Suprapubic skin (tissue), 4 donors: ENCODE measurements around the gene PHOSPHO1. TPM values are rescaled to one million over a fixed set of nuclear protein-coding genes. Genes with fewer than 3 reads are reported as not detected.
A peak's percentile ranks its signal among the peaks of the same experiment; 100 is the strongest.
"Not testable (repeated sequence)": the region's sequence is repeated elsewhere in the genome, so short reads cannot be mapped to it uniquely, and the experiment has no call there.

ENCODE experiments used
- DNase-seq, 2 donors: peaks; one replicate each; pipeline ENCODE4 v3.0.0-alpha.2; 2019; ENCODE audit warnings: low spot score in 2 of 2
- H3K27ac ChIP-seq: fragments of 200-600 bp; sonication (generic); one replicate; pipeline ENCODE4 v1.5.1; 2019
- H3K27me3 ChIP-seq: fragments of 200-600 bp; sonication (generic); one replicate; pipeline ENCODE4 v1.5.1; 2019
- H3K36me3 ChIP-seq: fragments of 200-600 bp; sonication (generic); one replicate; pipeline ENCODE4 v1.5.1; 2019
- H3K4me1 ChIP-seq: fragments of 200-600 bp; sonication (generic); one replicate; pipeline ENCODE4 v1.5.1; 2019
- H3K4me3 ChIP-seq: fragments of 200-600 bp; sonication (generic); one replicate; pipeline ENCODE4 v1.5.1; 2019; ENCODE audit warnings: mild to moderate bottlenecking
- H3K9me3 ChIP-seq: fragments of 200-600 bp; sonication (generic); one replicate; pipeline ENCODE4 v1.5.1; 2019
- EP300 ChIP-seq: sonication (generic); formaldehyde crosslinking; IDR thresholded peaks from one replicate; pipeline ENCODE4 v1.6.1; 2017; ENCODE audit warnings: antibody characterized with exemption
- POLR2A ChIP-seq, 2 donors: fragments of 450-650 bp; IDR thresholded peaks; one replicate each; pipeline ENCODE4 v1.6.1; 2017; ENCODE audit warnings: antibody characterized with exemption in 2 of 2, mild to moderate bottlenecking in 2 of 2, moderate library complexity in 2 of 2
- POLR2AphosphoS5 ChIP-seq, 3 donors: sonication (generic); formaldehyde crosslinking; IDR thresholded peaks; one replicate each; pipeline ENCODE4 v1.6.1; 2017; ENCODE audit warnings: antibody characterized with exemption in 3 of 3
- WGBS: methylation state at CpG from one replicate; pipeline ENCODE4 v1.1.5; 2018; 5-methylcytosine and 5-hydroxymethylcytosine counted together
- total RNA-seq, 4 donors: library from RNA; depleted of rRNA; stranded (reverse); fragments of >200 nt; gene quantifications; one replicate each; pipeline ENCODE4 v1.1.0, GENCODE V29; 2016
- TF ChIP-seq, protein P1 (sequence below), 2 donors: fragments of 200-600 bp in 1 of 2; fragments of 450-650 bp in 1 of 2; sonication (generic) in 1 of 2; IDR thresholded peaks; one replicate each; pipeline ENCODE4 v1.5.1; 2016 to 2019; ENCODE audit warnings: antibody characterized with exemption in 2 of 2, mild to moderate bottlenecking in 1 of 2, moderate library complexity in 1 of 2

Gene PHOSPHO1
- total RNA-seq, 4 donors from 2014 or later = 0.70 to 0.79 TPM; not detected in 2

DNA sequence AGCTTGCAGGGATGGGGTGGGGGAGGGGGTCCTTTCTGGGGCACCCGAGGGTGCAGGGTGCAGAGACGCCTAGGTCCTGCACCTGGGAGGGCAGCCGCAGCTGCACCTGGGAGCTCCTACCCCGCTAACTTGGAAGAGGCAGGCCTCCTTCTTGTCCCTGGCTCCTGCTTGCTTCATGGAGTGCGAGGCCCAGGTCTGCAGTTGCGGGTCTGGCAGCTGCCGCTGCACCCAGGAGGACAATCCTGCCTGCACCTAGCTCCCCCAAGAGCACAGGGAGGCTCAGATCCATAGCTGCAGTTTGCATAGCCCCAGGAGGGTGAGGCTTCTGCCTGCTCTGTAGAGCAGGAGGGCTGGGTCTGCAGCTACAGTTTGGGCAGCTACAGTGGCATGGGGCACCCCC is 46.8 kb downstream of the PHOSPHO1 start:
- WGBS = 88% methylated on average over 3 of the region's 7 CpGs

DNA sequence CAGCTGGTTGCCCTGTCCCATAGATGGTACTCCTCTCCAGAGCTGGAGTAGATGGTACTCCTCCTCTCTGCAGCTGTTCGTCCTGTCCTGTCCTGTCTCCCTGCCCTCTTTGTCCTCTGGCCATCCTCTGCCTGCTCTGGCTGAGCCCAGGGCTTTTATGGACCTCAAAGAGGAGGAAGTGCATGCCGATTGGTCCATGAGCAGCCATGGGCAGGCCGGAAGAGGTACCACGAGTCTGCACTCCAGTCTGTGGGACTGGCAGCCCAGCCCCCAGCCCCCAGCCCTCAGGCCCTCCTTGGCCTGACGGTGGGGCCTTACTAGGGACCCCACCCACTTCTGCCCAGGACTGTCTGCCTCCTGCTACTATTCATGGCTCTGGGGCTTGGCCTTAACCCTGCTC is 47.2 kb downstream of the PHOSPHO1 start:
- no peak overlapping the region for H3K27ac ChIP-seq
- WGBS = 91% methylated on average over 4 of the region's 5 CpGs
- no peak overlapping the region for H3K4me3 ChIP-seq
- H3K36me3 ChIP-seq = no peaks in the 10 kb centered on the region
- peaks cover 5% of the 10 kb centered on the region for H3K27me3 ChIP-seq
- DNase-seq = no peak
- no peak for TF ChIP-seq EP300
- no peak for TF ChIP-seq POLR2A (IDR thresholded peaks at IDR 0.05)
- TF ChIP-seq, protein P1, sequence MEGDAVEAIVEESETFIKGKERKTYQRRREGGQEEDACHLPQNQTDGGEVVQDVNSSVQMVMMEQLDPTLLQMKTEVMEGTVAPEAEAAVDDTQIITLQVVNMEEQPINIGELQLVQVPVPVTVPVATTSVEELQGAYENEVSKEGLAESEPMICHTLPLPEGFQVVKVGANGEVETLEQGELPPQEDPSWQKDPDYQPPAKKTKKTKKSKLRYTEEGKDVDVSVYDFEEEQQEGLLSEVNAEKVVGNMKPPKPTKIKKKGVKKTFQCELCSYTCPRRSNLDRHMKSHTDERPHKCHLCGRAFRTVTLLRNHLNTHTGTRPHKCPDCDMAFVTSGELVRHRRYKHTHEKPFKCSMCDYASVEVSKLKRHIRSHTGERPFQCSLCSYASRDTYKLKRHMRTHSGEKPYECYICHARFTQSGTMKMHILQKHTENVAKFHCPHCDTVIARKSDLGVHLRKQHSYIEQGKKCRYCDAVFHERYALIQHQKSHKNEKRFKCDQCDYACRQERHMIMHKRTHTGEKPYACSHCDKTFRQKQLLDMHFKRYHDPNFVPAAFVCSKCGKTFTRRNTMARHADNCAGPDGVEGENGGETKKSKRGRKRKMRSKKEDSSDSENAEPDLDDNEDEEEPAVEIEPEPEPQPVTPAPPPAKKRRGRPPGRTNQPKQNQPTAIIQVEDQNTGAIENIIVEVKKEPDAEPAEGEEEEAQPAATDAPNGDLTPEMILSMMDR (IDR thresholded peaks at IDR 0.05) = no peak
- TF ChIP-seq POLR2AphosphoS5 (IDR thresholded peaks at IDR 0.05) = no peak
- H3K4me1 ChIP-seq = no peaks in the 10 kb centered on the region
- H3K9me3 ChIP-seq = peaks cover 9% of the 10 kb centered on the region

More for the DNA sequence above, 46.8 kb downstream of the PHOSPHO1 start:
- peaks cover 9% of the 10 kb centered on the region for H3K9me3 ChIP-seq
- TF ChIP-seq, protein P1 (IDR thresholded peaks at IDR 0.05) = no peak
- TF ChIP-seq EP300 = no peak
- no peak for TF ChIP-seq POLR2AphosphoS5 (IDR thresholded peaks at IDR 0.05)
- TF ChIP-seq POLR2A (IDR thresholded peaks at IDR 0.05) = no peak
- no peaks in the 10 kb centered on the region for H3K4me1 ChIP-seq
- no peaks in the 10 kb centered on the region for H3K36me3 ChIP-seq
- H3K27me3 ChIP-seq = peaks cover 5% of the 10 kb centered on the region
- DNase-seq = no peak
- H3K4me3 ChIP-seq = no peak overlapping the region
- H3K27ac ChIP-seq = no peak overlapping the region

DNA sequence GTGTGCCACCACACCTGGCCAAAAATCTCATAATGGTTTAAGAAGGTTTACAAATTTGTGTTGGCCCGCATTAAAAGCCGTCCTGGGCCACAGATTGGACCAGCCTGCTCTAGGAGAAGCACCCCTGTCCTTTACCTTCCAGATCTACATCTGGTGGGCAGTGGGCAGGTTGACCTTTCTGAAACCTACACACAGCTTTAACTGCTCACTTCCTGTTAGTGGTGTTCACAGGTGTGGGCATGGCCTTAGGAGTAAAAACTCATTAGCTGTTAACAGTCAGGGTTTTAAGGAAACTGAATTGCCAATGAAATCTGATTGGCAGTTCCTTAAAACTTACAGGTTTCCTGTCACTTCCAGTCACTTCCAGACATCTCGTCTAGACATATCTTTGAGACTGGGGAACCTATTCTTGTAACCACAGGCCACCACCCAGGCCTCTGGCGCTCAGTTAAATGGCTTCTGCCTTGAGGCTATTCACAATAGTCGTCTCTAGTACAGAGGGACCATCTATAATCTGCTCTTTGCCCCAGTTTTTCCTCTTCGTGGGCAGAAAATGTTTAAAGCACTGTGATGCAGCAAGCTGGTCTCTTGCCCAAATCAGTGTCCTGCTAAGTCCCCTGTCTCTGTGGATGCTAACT is 49.5 kb downstream of the PHOSPHO1 start:
- H3K27ac ChIP-seq = no peak overlapping the region
- 82% methylated on average over 6 of the region's 6 CpGs for WGBS
- no peak for DNase-seq
- peaks cover 8% of the 10 kb centered on the region for H3K27me3 ChIP-seq
- H3K36me3 ChIP-seq = no peaks in the 10 kb centered on the region
- H3K4me3 ChIP-seq = no peak overlapping the region
- peaks cover 13% of the 10 kb centered on the region for H3K9me3 ChIP-seq
- TF ChIP-seq POLR2AphosphoS5 (IDR thresholded peaks at IDR 0.05) (no peak), POLR2A (IDR thresholded peaks at IDR 0.05) (no peak), EP300 (no peak)
- TF ChIP-seq, protein P1 (IDR thresholded peaks at IDR 0.05) = no peak
- H3K4me1 ChIP-seq = no peaks in the 10 kb centered on the region

DNA sequence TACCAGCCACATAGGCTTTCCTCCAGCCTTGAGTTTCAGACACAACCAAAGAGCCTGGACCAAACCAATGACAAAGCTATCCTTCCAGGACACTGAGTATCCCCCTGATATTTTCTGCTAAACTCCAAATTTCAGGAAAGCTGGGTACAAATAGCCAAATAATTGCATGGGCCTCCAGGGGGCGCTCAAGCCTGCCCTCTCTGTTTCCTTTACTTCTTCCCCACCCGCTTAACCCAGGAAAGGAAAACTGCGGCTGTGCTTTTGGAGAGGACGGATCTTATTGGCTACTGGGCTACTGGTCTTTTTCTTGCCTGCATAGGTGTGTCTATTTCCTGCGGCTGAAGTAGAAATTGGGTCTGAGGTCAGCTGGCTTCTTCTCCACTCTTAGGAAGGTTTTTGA is 50.3 kb downstream of the PHOSPHO1 start:
- TF ChIP-seq POLR2A (IDR thresholded peaks at IDR 0.05) = no peak
- TF ChIP-seq, protein P1 (IDR thresholded peaks at IDR 0.05) = peak; percentile 30 to 69
- no peaks in the 10 kb centered on the region for H3K4me1 ChIP-seq
- peak; percentile 74 to 84 for DNase-seq
- H3K4me3 ChIP-seq = no peak overlapping the region
- H3K27ac ChIP-seq = no peak overlapping the region
- WGBS = 15% methylated on average over 5 of the region's 5 CpGs
- peaks cover 8% of the 10 kb centered on the region for H3K27me3 ChIP-seq
- H3K9me3 ChIP-seq = peaks cover 16% of the 10 kb centered on the region
- no peaks in the 10 kb centered on the region for H3K36me3 ChIP-seq

DNA sequence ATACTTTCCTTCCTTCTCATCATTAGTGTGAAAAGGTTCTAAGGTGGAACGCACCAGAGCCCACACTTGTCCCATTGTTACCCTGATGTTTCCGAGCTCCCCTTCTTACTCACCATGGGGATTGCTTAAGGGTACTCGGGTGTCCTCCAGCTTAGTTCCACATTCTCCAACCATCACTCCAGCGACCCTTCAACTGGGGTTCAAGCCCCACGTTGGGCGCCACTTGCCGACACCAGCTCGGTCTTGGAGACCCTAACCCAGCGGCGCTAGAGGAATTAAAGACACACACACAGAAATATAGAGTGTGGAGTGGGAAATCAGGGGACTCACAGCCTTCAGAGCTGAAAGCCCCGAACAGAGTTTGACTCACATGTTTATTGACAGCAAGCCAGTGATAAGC is 54.6 kb downstream of the PHOSPHO1 start:
- H3K4me3 ChIP-seq, DNase-seq, H3K27me3 ChIP-seq, H3K27ac ChIP-seq, H3K36me3 ChIP-seq, H3K4me1 ChIP-seq: not testable (repeated sequence)
- WGBS = 92% methylated on average over 11 of the region's 11 CpGs
- peaks cover 11% of the 10 kb centered on the region for H3K9me3 ChIP-seq

Other genes with a start within 250 kb of the PHOSPHO1 start
- not detected for gene IGF2BP1, start 233.4 kb downstream of the PHOSPHO1 start, total RNA-seq
- 1 to 10 TPM in 3 of 4 donors, under 1 TPM in 1; 0.68 to 2.6 (median 2.1) TPM for gene B4GALNT2, start 98.0 kb downstream of the PHOSPHO1 start, total RNA-seq
- gene GNGT2, start 20.2 kb downstream of the PHOSPHO1 start, total RNA-seq = 1 to 10 TPM in 1 of 4 donors, not detected in 3; 1.7 TPM
- gene ABI3, start 20.1 kb downstream of the PHOSPHO1 start, total RNA-seq = 1 to 10 TPM; 2.3 to 6.7 (median 3.0) TPM
- gene ZNF652, start 131.5 kb upstream of the PHOSPHO1 start, total RNA-seq = 100 to 1,000 TPM in 1 of 4 donors, 10 to 100 TPM in 3; 76.6 to 148 (median 83.2) TPM
- gene PHB1, start 184.1 kb upstream of the PHOSPHO1 start, total RNA-seq = 10 to 100 TPM; 63.8 to 92.5 (median 86.4) TPM